Stimulated activated CD8-positive, alpha-beta memory T cell treated with anti-CD3 and anti-CD28 coated beads, Interleukin-4, amount 100 ng/mL, for 1 hour (primary cell): ENCODE results near the gene SPECC1L.

Experiments used
- DNase-seq, 2 donors: peaks; one replicate each; pipeline ENCODE4 v3.0.0-alpha.2; 2020; ENCODE audit warnings: low read depth in 2 of 2, low spot score in 1 of 2

SPECC1L gene

GRCh38 chr22:24322522-24322921 is 51.9 kb downstream of the SPECC1L start:
- no peak for DNase-seq

- DNase-seq: no peak
These were observed 52.6 kb downstream of the SPECC1L start for GRCh38 chr22:24323233-24323632.

GRCh38 chr22:24323695-24324094 is 53.1 kb downstream of the SPECC1L start:
- no peak for DNase-seq

GRCh38 chr22:24324137-24324536 is 53.5 kb downstream of the SPECC1L start:
- DNase-seq: no peak

- no peak for DNase-seq
These were observed 54.6 kb downstream of the SPECC1L start for GRCh38 chr22:24325105-24325757.

GRCh38 chr22:24326266-24326665 is 55.6 kb downstream of the SPECC1L start:
- no peak for DNase-seq

- DNase-seq: no peak
These were observed 57.2 kb downstream of the SPECC1L start for GRCh38 chr22:24327832-24328231.

GRCh38 chr22:24329453-24329852 is 58.8 kb downstream of the SPECC1L start:
- DNase-seq: no peak

GRCh38 chr22:24330636-24331035 is 60.0 kb downstream of the SPECC1L start:
- DNase-seq: no peak

GRCh38 chr22:24331468-24332440 is 61.1 kb downstream of the SPECC1L start:
- no peak for DNase-seq

GRCh38 chr22:24333301-24333700 is 62.7 kb downstream of the SPECC1L start:
- no peak for DNase-seq

- DNase-seq: no peak
These were observed 64.9 kb downstream of the SPECC1L start for GRCh38 chr22:24335496-24335895.

GRCh38 chr22:24337894-24338645 is 67.4 kb downstream of the SPECC1L start:
- no peak for DNase-seq

GRCh38 chr22:24338726-24339451 is 68.3 kb downstream of the SPECC1L start:
- DNase-seq: no peak

- no peak for DNase-seq
These were observed 68.8 kb downstream of the SPECC1L start for GRCh38 chr22:24339452-24339747.

- DNase-seq: no peak
These were observed 71.0 kb downstream of the SPECC1L start for GRCh38 chr22:24341627-24342026.

- DNase-seq: no peak
These were observed 80.0 kb downstream of the SPECC1L start for GRCh38 chr22:24350627-24351026.

GRCh38 chr22:24353121-24353520 is 82.5 kb downstream of the SPECC1L start:
- no peak for DNase-seq

- DNase-seq: no peak
These were observed 84.9 kb downstream of the SPECC1L start for GRCh38 chr22:24355574-24355973.

GRCh38 chr22:24357547-24357946 is 86.9 kb downstream of the SPECC1L start:
- DNase-seq: no peak
